CD4-positive, alpha-beta T cell (primary cell): ENCODE data around the gene AXIN1. TPM values are rescaled to one million over a fixed set of nuclear protein-coding genes. Genes with fewer than 3 reads are reported as not detected.

ENCODE experiments used
- ATAC-seq: fragments of 200-7000 bp; cut with Tn5 transposase; one replicate; pipeline ENCODE4 v1.10.0; 2022; ENCODE audit warnings: mild to moderate bottlenecking; ENCODE audit not compliant: poor library complexity
- CTCF ChIA-PET: fragments of 350-600 bp; sonication (Branson Sonifier 250); formaldehyde crosslinking; loops from one replicate; lab custom pipeline; 2021; ENCODE audit warnings: antibody characterized with exemption, inconsistent platforms; lab: Charles Lee
- POLR2A ChIA-PET: fragments of 350-600 bp; sonication (Branson Sonifier 250); formaldehyde crosslinking; loops from one replicate; lab custom pipeline; 2021; ENCODE audit warnings: antibody characterized with exemption, inconsistent platforms; lab: Charles Lee
- DNase-seq, 14 experiments: peaks; one replicate each; pipeline ENCODE4 v3.0.0-alpha.2; 2013 to 2020; ENCODE audit warnings: mixed read lengths in 2 of 14
- H3K27ac ChIP-seq, 2 donors: one replicate each; pipeline versions ENCODE4 v1.5.1 to v1.7.0; 2013; ENCODE audit warnings: low read length in 2 of 2, low read depth in 1 of 2, mild to moderate bottlenecking in 1 of 2
- H3K27me3 ChIP-seq, 2 experiments: 1 replicate in 1 of 2; 2 replicates in 1 of 2; pipeline versions ENCODE4 v1.6.1 to v1.7.0; 2013; ENCODE audit warnings: low read length in 2 of 2, control low read depth in 1 of 2, mild to moderate bottlenecking in 1 of 2, moderate library complexity in 1 of 2; ENCODE audit not compliant: insufficient read depth in 2 of 2, control insufficient read depth in 1 of 2
- H3K36me3 ChIP-seq: one replicate; pipeline ENCODE4 v1.6.1; 2013; ENCODE audit warnings: low read length, control low read depth; ENCODE audit not compliant: insufficient read depth
- H3K4me1 ChIP-seq: one replicate; pipeline ENCODE4 v1.6.1; 2013; ENCODE audit warnings: low read length, control low read depth; ENCODE audit not compliant: insufficient read depth
- H3K4me3 ChIP-seq: one replicate; pipeline ENCODE4 v1.5.1; 2013; ENCODE audit warnings: mild to moderate bottlenecking, low read length, moderate library complexity
- H3K9me3 ChIP-seq, 2 experiments: 1 replicate in 1 of 2; 2 replicates in 1 of 2; pipeline versions ENCODE4 v1.6.1 to v1.7.0; 2013; ENCODE audit warnings: low read length in 2 of 2, mild to moderate bottlenecking in 2 of 2, control low read depth in 1 of 2, moderate library complexity in 1 of 2; ENCODE audit not compliant: control insufficient read depth in 1 of 2, insufficient read depth in 1 of 2
- H3K27ac Mint-ChIP-seq: one replicate; pipeline ENCODE4 v1.8.0; 2020; ENCODE audit warnings: mixed read lengths
- H3K27me3 Mint-ChIP-seq: one replicate; pipeline ENCODE4 v1.8.0; 2021; ENCODE audit warnings: mixed read lengths
- H3K36me3 Mint-ChIP-seq: one replicate; pipeline ENCODE4 v1.8.0; 2021; ENCODE audit warnings: low read depth, mixed read lengths
- H3K4me1 Mint-ChIP-seq: one replicate; pipeline ENCODE4 v1.8.0; 2021; ENCODE audit warnings: low read depth, mixed read lengths
- H3K4me3 Mint-ChIP-seq: one replicate; pipeline ENCODE4 v1.8.0; 2020; ENCODE audit warnings: mild to moderate bottlenecking, mixed read lengths
- H3K9me3 Mint-ChIP-seq: one replicate; pipeline ENCODE4 v1.8.0; 2020; ENCODE audit warnings: mixed read lengths
- intact Hi-C, 2 experiments: fragments of 100-400 bp; cut with DNase I in 1 of 2; cut with micrococcal nuclease in 1 of 2; formaldehyde crosslinking; loops; one replicate each; pipeline versions ENCODE4 v1.15.1 to v1.9.0; 2023 to 2025; cut with DNase I, micrococcal nuclease
- total RNA-seq, 174 experiments: library from RNA in 2 of 174; stranded (reverse) in 2 of 174; gene quantifications; one replicate each; pipeline ENCODE4 v1.2.3 and lab custom pipeline; 2021 to 2026
- TF ChIP-seq, protein P1 (sequence below): fragments of 200-600 bp; IDR thresholded peaks from one replicate; pipeline ENCODE4 v1.8.0; 2022; ENCODE audit warnings: antibody characterized with exemption, mild to moderate bottlenecking

AXIN1 gene
- total RNA-seq, 2 experiments from 2014 or later = 24.7 to 26.3 TPM

- H3K4me1 ChIP-seq = peaks cover 68% of the 10 kb centered on the region
- TF ChIP-seq, protein P1, sequence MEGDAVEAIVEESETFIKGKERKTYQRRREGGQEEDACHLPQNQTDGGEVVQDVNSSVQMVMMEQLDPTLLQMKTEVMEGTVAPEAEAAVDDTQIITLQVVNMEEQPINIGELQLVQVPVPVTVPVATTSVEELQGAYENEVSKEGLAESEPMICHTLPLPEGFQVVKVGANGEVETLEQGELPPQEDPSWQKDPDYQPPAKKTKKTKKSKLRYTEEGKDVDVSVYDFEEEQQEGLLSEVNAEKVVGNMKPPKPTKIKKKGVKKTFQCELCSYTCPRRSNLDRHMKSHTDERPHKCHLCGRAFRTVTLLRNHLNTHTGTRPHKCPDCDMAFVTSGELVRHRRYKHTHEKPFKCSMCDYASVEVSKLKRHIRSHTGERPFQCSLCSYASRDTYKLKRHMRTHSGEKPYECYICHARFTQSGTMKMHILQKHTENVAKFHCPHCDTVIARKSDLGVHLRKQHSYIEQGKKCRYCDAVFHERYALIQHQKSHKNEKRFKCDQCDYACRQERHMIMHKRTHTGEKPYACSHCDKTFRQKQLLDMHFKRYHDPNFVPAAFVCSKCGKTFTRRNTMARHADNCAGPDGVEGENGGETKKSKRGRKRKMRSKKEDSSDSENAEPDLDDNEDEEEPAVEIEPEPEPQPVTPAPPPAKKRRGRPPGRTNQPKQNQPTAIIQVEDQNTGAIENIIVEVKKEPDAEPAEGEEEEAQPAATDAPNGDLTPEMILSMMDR = no peak
- no peaks in the 10 kb centered on the region for H3K9me3 Mint-ChIP-seq
- peaks cover 8% of the 10 kb centered on the region for H3K36me3 ChIP-seq
- POLR2A ChIA-PET = interaction anchor here (0.9 to 3.5 kb wide), 7 partner anchors 15 to 125 kb away, joined by 5 to 19 read pairs (median 7); partner anchors contain the start of genes FAM234A, LUC7L, MRPL28 and PGAP6
- H3K4me1 Mint-ChIP-seq = peaks cover 47% of the 10 kb centered on the region
- H3K27ac Mint-ChIP-seq = peak overlapping the region; percentile 91
- H3K36me3 Mint-ChIP-seq = peaks cover 9% of the 10 kb centered on the region
- peak overlapping the region; percentile 39 to 50 for H3K27ac ChIP-seq
- no peaks in the 10 kb centered on the region for H3K9me3 ChIP-seq
- DNase-seq = peak in 2 of 14 experiments; percentile 24 to 54
- no peak for ATAC-seq
- H3K4me3 ChIP-seq = peak overlapping the region; percentile 40
- CTCF ChIA-PET = no interaction called here
- intact Hi-C loops = loop anchor here (5.0 kb wide), 3 partner anchors 42 to 73 kb away; partner anchors contain the start of genes DECR2 (in 1 of the 2) and RAB11FIP3 (in 1 of the 2)
- peak overlapping the region; percentile 89 for H3K4me3 Mint-ChIP-seq
- no peaks in the 10 kb centered on the region for H3K27me3 Mint-ChIP-seq
- H3K27me3 ChIP-seq = no peaks in the 10 kb centered on the region
Observed at GRCh38 chr16:354291-354881, 1.9 kb upstream of the AXIN1 start.

GRCh38 chr16:353404-354290 is 1.1 kb upstream of the AXIN1 start:
- H3K4me1 Mint-ChIP-seq = peaks cover 52% of the 10 kb centered on the region
- POLR2A ChIA-PET = interaction anchor here (0.5 to 3.5 kb wide), 14 partner anchors 17 to 131 kb away, joined by 3 to 19 read pairs (median 4); partner anchors contain the start of genes DECR2, FAM234A, LUC7L and MRPL28
- no peaks in the 10 kb centered on the region for H3K9me3 Mint-ChIP-seq

More at GRCh38 chr16:353404-354290, 1.1 kb upstream of the AXIN1 start:
- Histone ChIP-seq H3K4me1 (peaks cover 69% of the 10 kb centered on the region), H3K9me3 (no peaks in the 10 kb centered on the region), H3K36me3 (peaks cover 8% of the 10 kb centered on the region), H3K4me3 (peak overlapping the region; percentile 40), H3K27ac (peak overlapping the region; percentile 35 to 50), H3K27me3 (no peaks in the 10 kb centered on the region)
- Mint-ChIP-seq H3K27ac (peak overlapping the region; percentile 91), H3K4me3 (peak overlapping the region; percentile 89), H3K36me3 (peaks cover 9% of the 10 kb centered on the region), H3K27me3 (no peaks in the 10 kb centered on the region)
- intact Hi-C loops = loop anchor here (1.0 to 5.0 kb wide), 9 partner anchors 29 to 215 kb away; partner anchors contain the start of genes DECR2 (in 2 of the 2), RAB11FIP3 (in 2 of the 2), FAM234A (in 1 of the 2) and NPRL3 (in 1 of the 2)
- no peak for ATAC-seq
- CTCF ChIA-PET = interaction anchor here (0.5 to 1.1 kb wide), 4 partner anchors 21 to 283 kb away, joined by 3 to 5 read pairs (median 3); partner anchors contain the start of genes FAM234A and METTL26
- DNase-seq = peak in 3 of 14 experiments; percentile 42 to 61 (median 45)
- TF ChIP-seq, protein P1 = no peak
